Duodenal mucosa (tissue), 2 donors: ENCODE results near the gene ZNF358.

Source experiments
- H3K27ac ChIP-seq: one replicate; pipeline ENCODE4 v1.7.0; 2013; ENCODE audit warnings: low read depth, low read length
- H3K27me3 ChIP-seq, 2 donors: one replicate each; pipeline ENCODE4 v1.7.0; 2013; ENCODE audit warnings: low read length in 2 of 2, control low read depth in 1 of 2; ENCODE audit not compliant: insufficient read depth in 2 of 2, control insufficient read depth in 1 of 2
- H3K36me3 ChIP-seq, 2 donors: one replicate each; pipeline ENCODE4 v1.7.0; 2013; ENCODE audit warnings: low read length in 2 of 2, control low read depth in 1 of 2; ENCODE audit not compliant: insufficient read depth in 2 of 2, control insufficient read depth in 1 of 2
- H3K4me1 ChIP-seq, 2 donors: one replicate each; pipeline ENCODE4 v1.7.0; 2013; ENCODE audit warnings: low read length in 2 of 2, control low read depth in 1 of 2; ENCODE audit not compliant: insufficient read depth in 2 of 2, control insufficient read depth in 1 of 2
- H3K4me3 ChIP-seq, 2 donors: one replicate each; pipeline ENCODE4 v1.7.0; 2013; ENCODE audit warnings: low read length in 2 of 2, low read depth in 1 of 2
- H3K9ac ChIP-seq, 2 donors: one replicate each; pipeline ENCODE4 v1.7.0; 2013; ENCODE audit warnings: low read length in 2 of 2, low read depth in 1 of 2
- H3K9me3 ChIP-seq, 2 donors: one replicate each; pipeline ENCODE4 v1.7.0; 2013; ENCODE audit warnings: low read length in 2 of 2, control low read depth in 1 of 2; ENCODE audit not compliant: control insufficient read depth in 1 of 2

ZNF358 gene

DNA sequence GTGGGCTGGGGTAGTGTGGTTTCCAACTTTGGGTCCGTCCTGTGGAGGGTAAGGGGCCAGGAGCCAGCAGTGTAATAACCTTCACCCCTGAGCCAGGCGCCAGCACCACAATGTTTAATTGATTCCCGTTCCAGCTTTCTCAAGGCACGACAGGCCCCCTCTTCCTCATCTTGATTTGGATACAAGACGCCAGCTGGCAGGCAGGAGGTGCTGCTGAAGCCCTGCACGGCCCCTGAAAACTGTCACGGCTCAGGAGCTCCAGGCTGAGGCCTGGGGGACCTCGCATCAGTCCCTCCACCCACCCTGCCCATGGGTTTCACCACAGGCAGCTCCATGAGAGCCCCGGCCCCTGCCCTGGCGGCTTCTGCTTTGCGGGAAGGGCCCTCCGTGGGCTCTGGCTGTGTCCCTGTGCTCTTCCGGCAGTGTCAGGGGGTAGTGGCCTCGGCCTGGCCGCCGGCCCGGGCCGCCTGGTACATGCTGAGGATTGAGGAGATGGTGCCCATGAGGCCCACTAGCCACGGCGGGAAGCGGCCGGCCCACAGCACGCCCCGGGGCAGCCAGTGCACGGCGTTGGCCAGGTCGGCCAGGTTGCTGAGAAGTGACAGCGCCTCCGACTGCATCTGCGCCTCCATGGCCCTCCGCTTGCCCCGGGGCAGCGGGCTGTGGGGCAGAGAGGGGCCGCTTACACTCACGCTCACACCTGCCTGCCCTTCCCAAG lies 39.0 kb upstream of the ZNF358 start:
- Histone ChIP-seq H3K4me3 (no peak overlapping the region), H3K27me3 (no peaks in the 10 kb centered on the region), H3K27ac (no peak overlapping the region), H3K9me3 (no peaks in the 10 kb centered on the region), H3K4me1 (no peaks in the 10 kb centered on the region), H3K36me3 (peaks cover 1 to 5% of the 10 kb centered on the region in 2 donors), H3K9ac (no peak overlapping the region)

GRCh38 chr19:7477758-7478157 lies 38.1 kb upstream of the ZNF358 start:
- no peak overlapping the region for H3K4me3 ChIP-seq
- no peaks in the 10 kb centered on the region for H3K36me3 ChIP-seq
- H3K27me3 ChIP-seq, result no peaks in the 10 kb centered on the region
- H3K9me3 ChIP-seq, result no peaks in the 10 kb centered on the region
- H3K9ac ChIP-seq, result no peak overlapping the region
- no peaks in the 10 kb centered on the region for H3K4me1 ChIP-seq
- H3K27ac ChIP-seq, result no peak overlapping the region

GRCh38 chr19:7478173-7478842 lies 37.6 kb upstream of the ZNF358 start:
- Histone ChIP-seq H3K27me3 (no peaks in the 10 kb centered on the region), H3K36me3 (no peaks in the 10 kb centered on the region), H3K4me1 (peaks cover 3% of the 10 kb centered on the region in 2 donors), H3K9ac (no peak overlapping the region), H3K4me3 (no peak overlapping the region), H3K27ac (no peak overlapping the region), H3K9me3 (no peaks in the 10 kb centered on the region)

DNA sequence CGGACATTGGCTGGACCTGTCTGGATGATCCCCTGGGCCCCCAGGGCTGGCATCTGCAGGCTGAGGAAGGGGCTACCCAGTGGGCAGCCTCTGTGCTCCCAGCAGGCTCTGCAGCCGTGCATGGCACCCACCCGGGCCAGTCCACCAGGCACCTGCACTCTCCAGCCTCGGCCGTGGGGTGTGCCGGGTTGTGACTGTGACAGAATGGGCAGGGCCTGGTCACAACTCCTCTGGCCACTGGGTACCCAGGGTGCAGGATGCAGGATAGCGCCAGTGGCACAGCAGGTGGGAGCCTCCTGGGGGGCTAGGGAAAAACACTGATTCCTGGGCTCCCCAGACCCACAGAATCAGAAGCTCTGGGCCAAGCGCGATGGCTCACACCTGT lies 37.1 kb upstream of the ZNF358 start:
- H3K27me3 ChIP-seq, result no peaks in the 10 kb centered on the region
- H3K36me3 ChIP-seq, result no peaks in the 10 kb centered on the region
- H3K4me3 ChIP-seq, result no peak overlapping the region
- H3K27ac ChIP-seq, result no peak overlapping the region
- H3K4me1 ChIP-seq, result peaks cover 8% of the 10 kb centered on the region in 2 donors
- no peak overlapping the region for H3K9ac ChIP-seq
- H3K9me3 ChIP-seq, result no peaks in the 10 kb centered on the region

DNA sequence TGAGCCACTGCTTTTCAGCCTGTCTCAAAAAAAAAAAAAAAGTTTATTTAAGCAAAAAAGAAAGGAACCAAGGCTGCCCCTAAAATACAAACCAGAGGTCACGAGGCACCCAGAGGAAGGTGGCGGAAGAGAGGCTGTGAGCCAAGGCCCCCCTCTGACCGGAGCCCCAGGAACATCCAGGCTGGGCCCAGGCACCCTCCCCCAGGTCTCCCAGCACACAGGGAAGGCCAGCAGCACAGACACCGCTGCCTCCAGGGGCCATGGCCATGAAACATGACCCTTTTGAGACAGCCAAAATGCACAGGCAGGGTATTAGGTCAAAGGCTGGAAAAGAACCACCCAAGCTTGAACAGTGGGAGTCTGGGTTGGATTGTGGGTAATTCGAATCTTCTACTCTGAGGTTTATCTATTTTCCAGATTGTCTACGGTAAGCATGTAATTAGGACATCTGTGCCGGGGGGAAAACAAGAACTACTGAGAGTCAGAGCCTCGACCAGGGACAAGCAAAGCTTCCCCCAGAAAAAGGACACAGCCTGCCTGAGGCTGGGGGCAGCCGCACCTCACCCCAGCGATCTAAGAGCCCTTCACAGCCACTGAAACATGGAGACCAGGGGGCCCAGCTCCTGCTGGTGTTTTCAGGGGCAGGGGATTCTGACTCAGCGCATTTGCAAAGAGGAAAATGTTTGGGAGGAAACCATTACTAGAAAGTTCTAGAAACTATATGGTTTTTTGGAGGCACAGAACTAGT lies 35.5 kb upstream of the ZNF358 start:
- H3K9me3 ChIP-seq, result no peaks in the 10 kb centered on the region
- no peaks in the 10 kb centered on the region for H3K27me3 ChIP-seq
- H3K9ac ChIP-seq, result no peak overlapping the region
- no peaks in the 10 kb centered on the region for H3K36me3 ChIP-seq
- H3K4me1 ChIP-seq, result peaks cover 10 to 12% of the 10 kb centered on the region in 2 donors
- H3K4me3 ChIP-seq, result no peak overlapping the region
- peak overlapping the region; percentile 14 for H3K27ac ChIP-seq

GRCh38 chr19:7480970-7481255 lies 35.0 kb upstream of the ZNF358 start:
- Histone ChIP-seq H3K4me1 (peaks cover 10 to 12% of the 10 kb centered on the region in 2 donors), H3K4me3 (no peak overlapping the region), H3K36me3 (no peaks in the 10 kb centered on the region), H3K9ac (no peak overlapping the region), H3K9me3 (no peaks in the 10 kb centered on the region), H3K27ac (no peak overlapping the region), H3K27me3 (no peaks in the 10 kb centered on the region)

DNA sequence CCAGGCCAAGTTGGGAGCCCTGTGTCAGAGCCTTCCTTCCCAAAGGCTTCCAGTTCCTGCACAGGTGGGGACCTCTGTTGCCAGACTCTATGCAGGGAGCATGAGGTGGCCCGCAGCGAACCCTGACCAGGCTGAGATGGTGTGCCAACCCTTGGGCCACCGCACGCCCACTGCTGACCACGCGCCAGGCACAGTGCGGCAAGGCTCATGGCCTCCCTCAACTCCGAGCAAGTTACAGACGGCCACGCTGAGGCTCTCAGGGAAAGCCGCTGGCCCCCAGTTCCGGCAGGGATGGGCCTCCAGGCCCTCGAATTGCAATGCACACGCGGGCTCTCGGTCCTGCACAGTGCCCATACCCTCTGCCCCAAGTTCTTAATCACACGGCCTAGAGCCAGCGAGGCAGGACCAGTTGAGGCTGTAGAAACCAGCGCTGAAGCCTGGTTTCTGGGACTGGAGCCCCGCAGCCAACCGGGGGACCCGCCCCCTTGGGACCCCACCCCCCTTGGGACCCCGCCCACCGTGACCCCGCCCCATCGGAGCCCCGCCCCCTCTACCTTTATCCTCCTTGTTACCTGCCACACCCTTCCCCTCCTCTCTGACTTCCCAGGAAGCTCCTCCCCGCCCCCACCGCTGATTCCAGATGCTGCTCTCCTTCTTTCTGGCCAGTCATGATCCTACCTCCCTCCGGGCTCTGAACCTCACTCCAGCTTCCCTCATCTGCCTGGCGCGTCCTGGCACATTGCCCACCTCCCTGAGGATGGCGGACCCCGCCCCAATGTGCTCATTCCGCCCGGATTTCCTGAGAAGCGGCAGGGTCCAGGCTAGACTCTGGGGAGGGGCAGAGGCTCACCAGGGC lies 33.1 kb upstream of the ZNF358 start:
- Histone ChIP-seq H3K9me3 (no peaks in the 10 kb centered on the region), H3K4me3 (peak overlapping the region in 1 of 2 donors; percentile 11), H3K27ac (no peak overlapping the region), H3K4me1 (peaks cover 10 to 12% of the 10 kb centered on the region in 2 donors), H3K9ac (no peak overlapping the region), H3K27me3 (no peaks in the 10 kb centered on the region), H3K36me3 (no peaks in the 10 kb centered on the region)

GRCh38 chr19:7483720-7484201 lies 32.1 kb upstream of the ZNF358 start:
- no peaks in the 10 kb centered on the region for H3K27me3 ChIP-seq
- H3K27ac ChIP-seq, result no peak overlapping the region
- H3K9me3 ChIP-seq, result no peaks in the 10 kb centered on the region
- peak overlapping the region in 1 of 2 donors; percentile 11 for H3K4me3 ChIP-seq
- no peaks in the 10 kb centered on the region for H3K36me3 ChIP-seq
- H3K4me1 ChIP-seq, result peaks cover 12 to 15% of the 10 kb centered on the region in 2 donors
- no peak overlapping the region for H3K9ac ChIP-seq

DNA sequence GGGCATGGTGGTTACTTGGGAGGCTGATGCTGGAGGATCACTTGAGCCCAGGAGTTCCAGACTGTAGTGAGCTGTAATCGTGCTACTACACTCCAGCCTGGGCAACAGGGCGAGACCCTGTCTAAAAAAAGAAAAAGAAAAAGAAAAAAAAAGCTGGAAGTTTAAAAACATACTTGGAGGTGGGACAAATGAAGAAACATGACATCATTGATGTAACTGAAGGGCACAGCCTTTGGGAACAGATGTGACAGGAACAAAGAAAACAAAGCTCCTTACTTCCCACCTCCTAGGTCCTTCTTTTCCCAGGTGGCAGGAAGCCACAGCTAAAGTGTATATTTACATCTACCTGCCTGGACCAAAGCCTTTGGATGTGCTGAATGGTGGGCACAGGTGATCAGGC lies 29.0 kb upstream of the ZNF358 start:
- Histone ChIP-seq H3K9me3 (no peaks in the 10 kb centered on the region), H3K27me3 (no peaks in the 10 kb centered on the region), H3K4me1 (peaks cover 18 to 21% of the 10 kb centered on the region in 2 donors), H3K9ac (no peak overlapping the region), H3K36me3 (no peaks in the 10 kb centered on the region), H3K27ac (no peak overlapping the region), H3K4me3 (no peak overlapping the region)
